ENCODE measurements around the gene SH2D1A. TPM values are rescaled to one million over a fixed set of nuclear protein-coding genes. Genes with fewer than 3 reads are reported as not detected.
A peak's percentile ranks its signal among the peaks of the same experiment; 100 is the strongest.
"Not testable (repeated sequence)": the region's sequence is repeated elsewhere in the genome, so short reads cannot be mapped to it uniquely, and the experiment has no call there.

SH2D1A gene
- total and polyA plus RNA-seq, 2 donors from 2014 or later, result 2.7 TPM; not detected in 1

GRCh38 chrX:124406294-124407014 lies 60.1 kb downstream of the SH2D1A start:
- DNase-seq (peak in 4 of 5 donors; percentile 45 to 77 (median 62)), FAIRE-seq (peak; percentile 96)
- intact Hi-C loops (cut with DNase I), result no loop called here
- Histone ChIP-seq H3K36me3 (ENCODE audit: control insufficient read depth in 2 of 3, insufficient read depth in 3 of 3, low read length in 3 of 3) (no peaks in the 10 kb centered on the region), H3K27ac (ENCODE audit: low read depth in 2 of 2, low read length in 2 of 2) (no peak overlapping the region), H3K4me3 (ENCODE audit: low read length in 3 of 3) (no peak overlapping the region), H3K27me3 (ENCODE audit: control insufficient read depth, insufficient read depth, low read length) (no peaks in the 10 kb centered on the region), H3K9ac (ENCODE audit: low read length in 3 of 3) (no peak overlapping the region), H3K4me1 (ENCODE audit: control insufficient read depth in 2 of 3, insufficient read depth in 2 of 3, low read depth in 1 of 3, low read length in 3 of 3) (no peaks in the 10 kb centered on the region), H3K9me3 (ENCODE audit: control insufficient read depth in 2 of 3, insufficient read depth in 1 of 3, low read length in 3 of 3) (no peaks in the 10 kb centered on the region)
- TF ChIP-seq, protein P1, sequence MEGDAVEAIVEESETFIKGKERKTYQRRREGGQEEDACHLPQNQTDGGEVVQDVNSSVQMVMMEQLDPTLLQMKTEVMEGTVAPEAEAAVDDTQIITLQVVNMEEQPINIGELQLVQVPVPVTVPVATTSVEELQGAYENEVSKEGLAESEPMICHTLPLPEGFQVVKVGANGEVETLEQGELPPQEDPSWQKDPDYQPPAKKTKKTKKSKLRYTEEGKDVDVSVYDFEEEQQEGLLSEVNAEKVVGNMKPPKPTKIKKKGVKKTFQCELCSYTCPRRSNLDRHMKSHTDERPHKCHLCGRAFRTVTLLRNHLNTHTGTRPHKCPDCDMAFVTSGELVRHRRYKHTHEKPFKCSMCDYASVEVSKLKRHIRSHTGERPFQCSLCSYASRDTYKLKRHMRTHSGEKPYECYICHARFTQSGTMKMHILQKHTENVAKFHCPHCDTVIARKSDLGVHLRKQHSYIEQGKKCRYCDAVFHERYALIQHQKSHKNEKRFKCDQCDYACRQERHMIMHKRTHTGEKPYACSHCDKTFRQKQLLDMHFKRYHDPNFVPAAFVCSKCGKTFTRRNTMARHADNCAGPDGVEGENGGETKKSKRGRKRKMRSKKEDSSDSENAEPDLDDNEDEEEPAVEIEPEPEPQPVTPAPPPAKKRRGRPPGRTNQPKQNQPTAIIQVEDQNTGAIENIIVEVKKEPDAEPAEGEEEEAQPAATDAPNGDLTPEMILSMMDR (IDR thresholded peaks at IDR 0.05; ENCODE audit: borderline replicate concordance, extremely low read depth, insufficient read depth), result peak; percentile 51

- Histone ChIP-seq H3K9me3 (ENCODE audit: control insufficient read depth in 2 of 3, insufficient read depth in 1 of 3, low read length in 3 of 3) (no peaks in the 10 kb centered on the region), H3K27me3 (ENCODE audit: control insufficient read depth, insufficient read depth, low read length) (no peaks in the 10 kb centered on the region), H3K27ac (ENCODE audit: low read depth in 2 of 2, low read length in 2 of 2) (no peak overlapping the region), H3K4me3 (ENCODE audit: low read length in 3 of 3) (no peak overlapping the region), H3K4me1 (ENCODE audit: control insufficient read depth in 2 of 3, insufficient read depth in 2 of 3, low read depth in 1 of 3, low read length in 3 of 3) (no peaks in the 10 kb centered on the region), H3K9ac (ENCODE audit: low read length in 3 of 3) (no peak overlapping the region), H3K36me3 (ENCODE audit: control insufficient read depth in 2 of 3, insufficient read depth in 3 of 3, low read length in 3 of 3) (no peaks in the 10 kb centered on the region)
- FAIRE-seq (no peak), DNase-seq (no peak)
- TF ChIP-seq, protein P1 (IDR thresholded peaks at IDR 0.05; ENCODE audit: borderline replicate concordance, extremely low read depth, insufficient read depth), result no peak
- intact Hi-C loops (cut with DNase I), result no loop called here
These were observed 60.9 kb downstream of the SH2D1A start for GRCh38 chrX:124407226-124407625.

DNA sequence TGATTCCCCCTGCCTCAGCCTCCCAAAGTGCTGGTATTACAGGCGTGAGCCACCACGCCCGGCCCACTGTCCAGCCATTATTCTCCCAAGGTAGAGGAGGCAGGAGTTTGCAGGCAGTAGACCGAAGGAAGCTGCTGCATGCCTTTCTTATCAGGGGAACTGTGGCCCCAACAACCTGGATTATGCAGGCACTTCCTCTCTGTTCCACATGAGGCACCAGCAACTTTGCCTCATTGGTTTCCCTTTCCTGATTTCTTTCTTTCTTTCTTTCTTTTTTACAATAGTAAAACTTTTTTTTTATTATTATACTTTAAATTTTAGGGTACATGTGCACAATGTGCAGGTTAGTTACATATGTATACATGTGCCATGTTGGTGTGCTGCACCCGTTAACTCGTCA lies 62.0 kb downstream of the SH2D1A start:
- H3K4me1 ChIP-seq (ENCODE audit: control insufficient read depth in 2 of 3, insufficient read depth in 2 of 3, low read depth in 1 of 3, low read length in 3 of 3); H3K4me3 ChIP-seq (ENCODE audit: low read length in 3 of 3); FAIRE-seq; H3K9ac ChIP-seq (ENCODE audit: low read length in 3 of 3); H3K9me3 ChIP-seq (ENCODE audit: control insufficient read depth in 2 of 3, insufficient read depth in 1 of 3, low read length in 3 of 3); intact Hi-C loops (cut with DNase I); DNase-seq; H3K27me3 ChIP-seq (ENCODE audit: control insufficient read depth, insufficient read depth, low read length); H3K36me3 ChIP-seq (ENCODE audit: control insufficient read depth in 2 of 3, insufficient read depth in 3 of 3, low read length in 3 of 3); H3K27ac ChIP-seq (ENCODE audit: low read depth in 2 of 2, low read length in 2 of 2): not testable (repeated sequence)

DNA sequence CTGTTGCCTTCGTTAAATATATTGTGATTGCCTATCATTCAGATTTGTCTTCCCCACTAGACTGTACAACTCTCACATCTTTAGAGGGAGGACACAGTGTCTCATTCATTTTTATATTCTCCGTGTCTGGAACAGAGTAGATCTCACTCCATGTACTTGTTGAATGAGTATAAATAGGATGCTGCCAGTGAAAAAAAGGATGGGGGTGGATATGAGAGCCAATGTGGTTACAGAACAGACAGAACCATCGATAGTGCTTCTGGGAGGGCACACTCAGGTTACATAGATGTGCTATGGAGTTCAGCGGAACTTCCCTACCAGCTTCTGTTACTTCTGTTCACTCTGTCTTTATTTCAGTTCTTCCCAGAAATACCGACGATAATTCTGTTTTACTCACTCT lies 66.9 kb downstream of the SH2D1A start:
- no peak for FAIRE-seq

More for the DNA sequence above, 66.9 kb downstream of the SH2D1A start:
- Histone ChIP-seq H3K9ac (ENCODE audit: low read length in 3 of 3) (no peak overlapping the region), H3K27me3 (ENCODE audit: control insufficient read depth, insufficient read depth, low read length) (no peaks in the 10 kb centered on the region), H3K36me3 (ENCODE audit: control insufficient read depth in 2 of 3, insufficient read depth in 3 of 3, low read length in 3 of 3) (no peaks in the 10 kb centered on the region), H3K27ac (ENCODE audit: low read depth in 2 of 2, low read length in 2 of 2) (no peak overlapping the region), H3K9me3 (ENCODE audit: control insufficient read depth in 2 of 3, insufficient read depth in 1 of 3, low read length in 3 of 3) (no peaks in the 10 kb centered on the region), H3K4me1 (ENCODE audit: control insufficient read depth in 2 of 3, insufficient read depth in 2 of 3, low read depth in 1 of 3, low read length in 3 of 3) (no peaks in the 10 kb centered on the region), H3K4me3 (ENCODE audit: low read length in 3 of 3) (no peak overlapping the region)
- TF ChIP-seq, protein P1 (IDR thresholded peaks at IDR 0.05; ENCODE audit: borderline replicate concordance, extremely low read depth, insufficient read depth), result no peak
- intact Hi-C loops (cut with DNase I), result no loop called here
- DNase-seq, result no peak

Data from kidney (tissue), 14 donors.